GM23338 (cell line): ENCODE measurements around the gene GSAP. TPM values are rescaled to one million over a fixed set of nuclear protein-coding genes. Genes with fewer than 3 reads are reported as not detected.

Experiments
- ATAC-seq: fragments of 200-7000 bp; cut with Tn5 transposase; 3 replicates; pipeline ENCODE4 v1.9.1; 2020
- DNase-seq: peaks from one replicate; pipeline ENCODE4 v3.0.0-alpha.2; 2015; ENCODE audit warnings: low spot score
- H2AFZ ChIP-seq: fragments of 200-600 bp; sonication (generic); 2 replicates; pipeline ENCODE4 v1.8.0; 2016; ENCODE audit warnings: antibody characterized with exemption, mild to moderate bottlenecking, moderate library complexity
- H3F3A ChIP-seq: fragments of 200-600 bp; sonication (generic); replicated peaks from 2 replicates; pipeline ENCODE4 v1.8.0; 2017; ENCODE audit warnings: antibody characterized with exemption, mixed run types, low read depth
- H3K27ac ChIP-seq: fragments of 200-600 bp; sonication (generic); 2 replicates; pipeline ENCODE4 v1.6.1; 2016; ENCODE audit warnings: low read depth
- H3K27me3 ChIP-seq: fragments of 200-600 bp; sonication (generic); 2 replicates; pipeline ENCODE4 v1.8.0; 2016; ENCODE audit warnings: mild to moderate bottlenecking, mixed run types, moderate library complexity; ENCODE audit not compliant: insufficient read depth
- H3K36me3 ChIP-seq: fragments of 200-600 bp; sonication (generic); 2 replicates; pipeline ENCODE4 v1.8.0; 2016; ENCODE audit warnings: mild to moderate bottlenecking; ENCODE audit not compliant: insufficient read depth
- H3K4me1 ChIP-seq: fragments of 200-600 bp; sonication (generic); 2 replicates; pipeline ENCODE4 v1.8.0; 2016; ENCODE audit warnings: mild to moderate bottlenecking, moderate library complexity; ENCODE audit not compliant: insufficient read depth
- H3K4me2 ChIP-seq: fragments of 200-600 bp; sonication (generic); 2 replicates; pipeline ENCODE4 v1.7.1; 2017; ENCODE audit warnings: mixed run types
- H3K4me3 ChIP-seq: fragments of 200-600 bp; sonication (generic); 2 replicates; pipeline ENCODE4 v1.6.1; 2016; ENCODE audit warnings: mixed run types
- H3K79me2 ChIP-seq: fragments of 200-600 bp; sonication (generic); replicated peaks from 2 replicates; pipeline ENCODE4 v1.8.0; 2017; ENCODE audit warnings: mild to moderate bottlenecking; ENCODE audit not compliant: insufficient read depth
- H3K9me2 ChIP-seq: fragments of 200-600 bp; sonication (generic); 2 replicates; pipeline ENCODE4 v1.8.0; 2017; ENCODE audit not compliant: insufficient read depth
- H4K20me1 ChIP-seq: fragments of 200-600 bp; sonication (generic); replicated peaks from 2 replicates; pipeline ENCODE4 v1.8.0; 2017; ENCODE audit warnings: mild to moderate bottlenecking; ENCODE audit not compliant: insufficient read depth
- H3K27ac Mint-ChIP-seq: 2 replicates; pipeline ENCODE4 v1.8.0; 2020; ENCODE audit warnings: inconsistent platforms, mild to moderate bottlenecking, moderate library complexity, mixed read lengths
- H3K27me3 Mint-ChIP-seq: 3 replicates; pipeline ENCODE4 v1.8.0; 2022; ENCODE audit warnings: low read depth, mild to moderate bottlenecking, moderate library complexity, mixed read lengths, inconsistent platforms; ENCODE audit not compliant: insufficient read depth, poor library complexity
- H3K36me3 Mint-ChIP-seq: 3 replicates; pipeline ENCODE4 v1.8.0; 2021; ENCODE audit warnings: low read depth, mild to moderate bottlenecking, inconsistent platforms, moderate library complexity, mixed read lengths
- H3K4me1 Mint-ChIP-seq: 3 replicates; pipeline ENCODE4 v1.8.0; 2020; ENCODE audit warnings: mild to moderate bottlenecking, inconsistent platforms, mixed read lengths
- H3K4me3 Mint-ChIP-seq: 3 replicates; pipeline ENCODE4 v1.8.0; 2021; ENCODE audit warnings: moderate library complexity, mild to moderate bottlenecking, inconsistent platforms, mixed read lengths
- H3K9me3 Mint-ChIP-seq: 3 replicates; pipeline ENCODE4 v1.8.0; 2020; ENCODE audit warnings: moderate library complexity, mild to moderate bottlenecking, inconsistent platforms, mixed read lengths
- CREB1 ChIP-seq: fragments of 250-450 bp; sonication (Bioruptor Pico); IDR thresholded peaks from 2 replicates; pipeline ENCODE4 v1.5.0; 2020; ENCODE audit warnings: low read depth, mild to moderate bottlenecking, moderate library complexity
- EZH2 ChIP-seq: fragments of 200-600 bp; sonication (generic); IDR thresholded peaks from one replicate; pipeline ENCODE4 v1.8.0; 2017; ENCODE audit warnings: antibody characterized with exemption, mild to moderate bottlenecking, low read depth; ENCODE audit not compliant: unreplicated experiment
- EZH2phosphoT487 ChIP-seq: fragments of 200-600 bp; sonication (generic); IDR thresholded peaks from one replicate; pipeline ENCODE4 v1.8.1; 2018; ENCODE audit warnings: antibody characterized with exemption; ENCODE audit not compliant: unreplicated experiment
- JUNB ChIP-seq: IDR thresholded peaks from one replicate; pipeline ENCODE4 v1.6.1; 2016; ENCODE audit warnings: antibody characterized with exemption; ENCODE audit not compliant: unreplicated experiment
- POLR2AphosphoS5 ChIP-seq: IDR thresholded peaks from 2 replicates; pipeline ENCODE4 v1.6.1; 2016; ENCODE audit warnings: antibody characterized with exemption, low read depth
- STAT1 ChIP-seq: IDR thresholded peaks from one replicate; pipeline ENCODE4 v1.6.1; 2016; ENCODE audit warnings: antibody characterized with exemption; ENCODE audit not compliant: unreplicated experiment
- ZNF331 ChIP-seq: fragments of 250-450 bp; sonication (Bioruptor Pico); IDR thresholded peaks from 2 replicates; pipeline ENCODE4 v1.5.0; 2020; ENCODE audit warnings: low read depth, mild to moderate bottlenecking, moderate library complexity
- polyA plus RNA-seq: library from polyadenylated mRNA; unstranded; fragments of >200 nt; fragmentation: Nextera tagmentation; extraction: Ambion mirVana; gene quantifications from 2 replicates; pipeline ENCODE4 v1.2.1, GENCODE V29; 2016
- total RNA-seq: library from RNA; depleted of rRNA; stranded (reverse); fragments of >200 nt; shearing (Covaris generic); gene quantifications from 2 replicates; pipeline ENCODE4 v1.2.3, GENCODE V29; 2014
- TF ChIP-seq, protein P1 (sequence below): IDR thresholded peaks from one replicate; pipeline ENCODE4 v1.6.1; 2018; ENCODE audit warnings: antibody characterized with exemption; ENCODE audit not compliant: unreplicated experiment

The GSAP gene
- total and polyA plus RNA-seq, 2 experiments from 2014 or later, result 0.63 to 1.1 TPM

DNA sequence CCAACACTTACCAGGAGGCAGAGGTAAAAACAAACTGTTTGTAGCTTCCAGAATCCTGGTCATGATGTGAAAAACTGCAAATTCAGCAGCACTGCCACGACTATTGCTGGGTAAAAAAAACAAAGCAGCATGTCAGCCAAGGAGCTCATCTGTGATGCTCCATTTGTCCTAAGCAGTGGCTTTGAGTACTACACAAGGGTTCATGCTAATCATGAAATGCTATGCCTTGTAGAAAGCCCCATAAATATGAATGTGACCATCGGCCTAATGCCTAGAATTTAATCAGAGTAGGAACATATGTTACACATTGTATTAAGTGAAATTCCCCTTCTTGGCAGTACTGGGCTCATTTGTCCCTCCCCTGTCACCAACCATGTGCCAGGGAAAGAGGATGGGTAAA lies 95.4 kb downstream of the GSAP start (continued):
- TF ChIP-seq, protein P1, sequence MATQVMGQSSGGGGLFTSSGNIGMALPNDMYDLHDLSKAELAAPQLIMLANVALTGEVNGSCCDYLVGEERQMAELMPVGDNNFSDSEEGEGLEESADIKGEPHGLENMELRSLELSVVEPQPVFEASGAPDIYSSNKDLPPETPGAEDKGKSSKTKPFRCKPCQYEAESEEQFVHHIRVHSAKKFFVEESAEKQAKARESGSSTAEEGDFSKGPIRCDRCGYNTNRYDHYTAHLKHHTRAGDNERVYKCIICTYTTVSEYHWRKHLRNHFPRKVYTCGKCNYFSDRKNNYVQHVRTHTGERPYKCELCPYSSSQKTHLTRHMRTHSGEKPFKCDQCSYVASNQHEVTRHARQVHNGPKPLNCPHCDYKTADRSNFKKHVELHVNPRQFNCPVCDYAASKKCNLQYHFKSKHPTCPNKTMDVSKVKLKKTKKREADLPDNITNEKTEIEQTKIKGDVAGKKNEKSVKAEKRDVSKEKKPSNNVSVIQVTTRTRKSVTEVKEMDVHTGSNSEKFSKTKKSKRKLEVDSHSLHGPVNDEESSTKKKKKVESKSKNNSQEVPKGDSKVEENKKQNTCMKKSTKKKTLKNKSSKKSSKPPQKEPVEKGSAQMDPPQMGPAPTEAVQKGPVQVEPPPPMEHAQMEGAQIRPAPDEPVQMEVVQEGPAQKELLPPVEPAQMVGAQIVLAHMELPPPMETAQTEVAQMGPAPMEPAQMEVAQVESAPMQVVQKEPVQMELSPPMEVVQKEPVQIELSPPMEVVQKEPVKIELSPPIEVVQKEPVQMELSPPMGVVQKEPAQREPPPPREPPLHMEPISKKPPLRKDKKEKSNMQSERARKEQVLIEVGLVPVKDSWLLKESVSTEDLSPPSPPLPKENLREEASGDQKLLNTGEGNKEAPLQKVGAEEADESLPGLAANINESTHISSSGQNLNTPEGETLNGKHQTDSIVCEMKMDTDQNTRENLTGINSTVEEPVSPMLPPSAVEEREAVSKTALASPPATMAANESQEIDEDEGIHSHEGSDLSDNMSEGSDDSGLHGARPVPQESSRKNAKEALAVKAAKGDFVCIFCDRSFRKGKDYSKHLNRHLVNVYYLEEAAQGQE, result no peak
- TF ChIP-seq POLR2AphosphoS5, result no peak

DNA sequence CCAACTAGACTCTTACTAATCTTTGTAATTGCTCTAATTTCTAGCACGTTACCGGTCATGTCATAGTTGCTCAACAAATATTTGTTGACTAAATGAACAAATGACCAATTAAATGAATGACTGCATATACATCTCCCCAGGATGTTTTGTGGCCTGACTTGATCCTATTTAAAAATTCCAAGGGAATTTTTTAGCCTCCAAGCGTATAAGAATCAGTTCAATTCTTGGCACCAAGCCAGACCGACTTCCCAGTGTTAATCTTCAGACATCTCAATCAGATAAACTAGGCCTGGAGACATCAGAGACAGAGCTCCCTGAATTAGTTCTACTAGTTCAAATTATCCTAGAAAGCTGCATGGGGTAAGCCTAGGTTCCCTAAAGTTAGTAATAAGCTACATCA lies 96.0 kb downstream of the GSAP start:
- Mint-ChIP-seq H3K4me1 (no peaks in the 10 kb centered on the region), H3K27me3 (no peaks in the 10 kb centered on the region), H3K9me3 (no peaks in the 10 kb centered on the region), H3K27ac (no peak overlapping the region), H3K36me3 (no peaks in the 10 kb centered on the region), H3K4me3 (no peak overlapping the region)
- Histone ChIP-seq H3K9me2 (no peaks in the 10 kb centered on the region), H3K4me1 (no peaks in the 10 kb centered on the region), H3F3A (no peaks in the 10 kb centered on the region), H3K4me3 (no peak overlapping the region), H3K27me3 (no peaks in the 10 kb centered on the region), H4K20me1 (no peaks in the 10 kb centered on the region), H3K27ac (no peak overlapping the region), H2AFZ (no peak overlapping the region), H3K4me2 (no peak overlapping the region), H3K36me3 (no peaks in the 10 kb centered on the region), H3K79me2 (no peaks in the 10 kb centered on the region)
- DNase-seq (no peak), ATAC-seq (no peak)
- TF ChIP-seq JUNB (no peak), EZH2phosphoT487 (no peak), CREB1 (CRISPR knock-in tag) (no peak), STAT1 (no peak), ZNF331 (no peak), EZH2 (no peak)
- TF ChIP-seq, protein P1, result no peak
